Stimulated activated CD4-positive, alpha-beta T cell treated with anti-CD3 and anti-CD28 coated beads, Interleukin-1b, Interleukin-23, amount 100 ng/mL, for 48 hours (primary cell): ENCODE data around the gene CYP3A4.

Source experiments
- DNase-seq: peaks from one replicate; pipeline ENCODE4 v3.0.0-alpha.2; 2020

CYP3A4 gene

GRCh38 chr7:99720800-99721595, 63.0 kb downstream of the CYP3A4 start:
- DNase-seq, result no peak

- DNase-seq, result no peak
Measured at GRCh38 chr7:99719996-99720769, 63.8 kb downstream of the CYP3A4 start.

- no peak for DNase-seq
Measured at GRCh38 chr7:99713995-99714570, 69.9 kb downstream of the CYP3A4 start.

GRCh38 chr7:99709838-99710578, 74.0 kb downstream of the CYP3A4 start:
- DNase-seq, result no peak

GRCh38 chr7:99709260-99709659, 74.7 kb downstream of the CYP3A4 start:
- DNase-seq, result no peak

- no peak for DNase-seq
Measured at GRCh38 chr7:99707096-99707495, 76.9 kb downstream of the CYP3A4 start.
